Effector memory CD4-positive, alpha-beta T cell (primary cell): ENCODE measurements around the gene SLC6A11.
A peak's percentile ranks its signal among the peaks of the same experiment; 100 is the strongest.

Experiments used
- DNase-seq, 3 donors: peaks; one replicate each; pipeline ENCODE4 v3.0.0-alpha.2; 2020
- H3K27ac ChIP-seq: 2 replicates; pipeline ENCODE4 v1.7.0; 2013; ENCODE audit warnings: mild to moderate bottlenecking, low read length, moderate library complexity; ENCODE audit not compliant: insufficient read depth, poor library complexity, severe bottlenecking
- H3K27me3 ChIP-seq: replicated peaks from 2 replicates; pipeline ENCODE4 v1.7.0; 2013; ENCODE audit warnings: mild to moderate bottlenecking, low read length; ENCODE audit not compliant: insufficient read depth, control insufficient read depth, poor library complexity, severe bottlenecking
- H3K36me3 ChIP-seq: 2 replicates; pipeline ENCODE4 v1.7.0; 2013; ENCODE audit warnings: mild to moderate bottlenecking, low read length, moderate library complexity; ENCODE audit not compliant: control insufficient read depth, insufficient read depth
- H3K4me1 ChIP-seq: 2 replicates; pipeline ENCODE4 v1.7.0; 2013; ENCODE audit warnings: low read length, mild to moderate bottlenecking; ENCODE audit not compliant: control insufficient read depth, insufficient read depth, poor library complexity, severe bottlenecking
- H3K4me3 ChIP-seq: 2 replicates; pipeline ENCODE4 v1.7.0; 2013; ENCODE audit warnings: low read length, low read depth, mild to moderate bottlenecking; ENCODE audit not compliant: insufficient read depth, poor library complexity, severe bottlenecking
- H3K9me3 ChIP-seq: 2 replicates; pipeline ENCODE4 v1.7.0; 2013; ENCODE audit warnings: mild to moderate bottlenecking, low read length, moderate library complexity; ENCODE audit not compliant: control insufficient read depth

Gene SLC6A11

DNA sequence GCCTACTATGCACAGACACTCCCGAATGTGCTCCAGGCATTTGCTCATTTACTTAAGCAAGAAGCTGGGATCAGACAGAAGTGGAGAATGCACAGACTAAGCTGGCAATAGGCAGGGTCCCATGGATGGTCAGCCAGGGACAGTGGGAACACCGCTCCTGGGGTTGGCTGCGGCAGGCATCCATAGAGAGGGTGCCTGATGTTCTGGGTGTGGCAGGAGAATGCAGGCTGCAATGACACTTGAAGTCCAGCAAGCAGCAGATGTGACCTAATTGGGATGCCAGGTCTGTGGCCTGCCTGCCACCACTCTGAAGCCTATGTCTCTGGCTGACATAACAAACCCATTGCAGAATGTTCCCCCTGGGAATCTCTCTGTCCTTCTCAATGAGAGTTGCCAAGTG, 40.2 kb upstream of the SLC6A11 start:
- DNase-seq: no peak
- Histone ChIP-seq H3K9me3 (no peaks in the 10 kb centered on the region), H3K4me1 (no peaks in the 10 kb centered on the region), H3K36me3 (no peaks in the 10 kb centered on the region), H3K4me3 (no peak overlapping the region), H3K27ac (no peak overlapping the region), H3K27me3 (no peaks in the 10 kb centered on the region)

DNA sequence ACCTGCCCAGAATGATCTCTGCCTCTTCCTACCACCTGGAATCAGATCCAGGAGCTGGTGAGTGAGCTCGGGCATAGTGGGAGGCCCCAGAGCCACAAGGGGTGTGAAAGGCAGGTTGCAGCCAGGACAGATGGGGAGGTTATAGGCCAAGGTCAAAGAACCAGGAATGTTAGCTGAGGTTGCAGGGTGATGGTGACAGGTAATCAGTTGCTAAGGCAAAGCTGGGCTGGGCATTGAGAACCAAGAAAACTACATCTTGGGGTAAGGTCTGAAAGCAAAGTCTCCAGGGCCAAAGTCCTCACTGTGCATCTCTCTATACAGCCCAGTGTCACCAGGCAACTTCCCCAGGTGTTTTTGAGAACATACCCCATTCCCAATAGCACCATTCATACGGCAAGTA, 38.4 kb upstream of the SLC6A11 start:
- Histone ChIP-seq H3K4me1 (no peaks in the 10 kb centered on the region), H3K27me3 (no peaks in the 10 kb centered on the region), H3K36me3 (no peaks in the 10 kb centered on the region), H3K9me3 (no peaks in the 10 kb centered on the region), H3K27ac (no peak overlapping the region), H3K4me3 (no peak overlapping the region)
- no peak for DNase-seq

DNA sequence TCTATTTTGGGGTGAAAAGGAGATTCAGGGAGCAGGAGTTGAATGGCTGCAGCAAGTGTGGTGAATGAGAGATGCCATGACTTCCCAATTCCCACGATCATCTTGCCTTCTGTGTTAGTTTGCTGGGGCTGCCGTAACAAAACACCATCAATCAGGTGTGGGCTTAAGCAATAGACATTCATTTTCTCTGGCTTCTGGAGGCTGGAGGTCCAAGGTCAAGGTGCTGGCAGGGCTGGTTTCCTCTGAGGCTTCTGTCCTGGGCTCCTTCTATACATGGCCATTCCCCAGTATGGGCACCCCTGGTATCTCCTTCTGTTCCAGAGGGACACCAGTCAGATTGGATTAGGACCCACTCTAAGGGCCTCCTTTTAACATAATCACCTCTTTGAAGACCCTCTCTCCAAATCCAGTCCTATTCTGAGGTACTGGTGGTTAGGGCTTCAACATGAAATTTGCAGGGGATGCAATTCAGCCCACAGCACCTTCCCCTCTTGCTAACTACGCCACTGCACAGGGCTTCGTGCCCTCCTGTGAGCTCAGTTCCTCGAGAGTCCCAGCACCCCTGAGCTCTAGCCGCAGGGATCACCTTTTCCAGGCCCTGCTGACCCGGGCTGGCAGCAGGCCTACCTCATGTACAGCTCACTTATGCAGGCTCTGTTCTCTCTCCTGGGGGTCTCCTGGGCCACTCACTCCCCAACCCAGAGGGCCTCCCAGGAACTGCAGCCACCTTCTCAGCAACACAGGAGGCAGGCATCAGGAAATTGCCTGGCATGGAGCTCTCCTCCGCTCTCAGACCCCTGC, 37.3 kb upstream of the SLC6A11 start:
- H3K27ac ChIP-seq: no peak overlapping the region
- H3K36me3 ChIP-seq: no peaks in the 10 kb centered on the region
- no peaks in the 10 kb centered on the region for H3K4me1 ChIP-seq
- no peaks in the 10 kb centered on the region for H3K9me3 ChIP-seq
- no peak overlapping the region for H3K4me3 ChIP-seq
- no peaks in the 10 kb centered on the region for H3K27me3 ChIP-seq
- DNase-seq: no peak

DNA sequence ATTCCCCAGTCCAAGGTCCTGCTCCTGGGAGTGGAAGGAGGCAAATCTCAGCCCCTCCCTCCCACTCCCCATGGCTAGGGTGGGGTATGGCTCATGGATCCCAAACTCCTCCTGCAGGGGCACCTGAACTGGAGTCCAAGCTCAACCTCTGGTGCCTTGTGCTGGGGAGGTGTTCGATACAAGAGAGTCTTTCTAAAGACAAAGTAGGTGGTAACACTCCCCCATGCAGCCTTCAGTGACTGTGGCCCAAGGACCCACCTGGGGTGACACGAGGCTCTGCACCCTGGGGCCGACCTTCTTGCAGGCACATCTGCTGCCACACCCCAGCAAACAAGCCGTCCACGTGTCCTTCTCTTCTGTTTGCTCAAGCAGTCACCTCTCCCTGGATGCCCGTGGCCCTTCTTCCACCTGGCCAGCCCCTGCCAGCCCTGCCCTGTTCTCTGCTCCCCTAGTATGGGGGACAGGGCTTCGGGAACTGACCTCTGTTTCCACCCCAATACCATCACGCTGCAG, 36.7 kb upstream of the SLC6A11 start:
- Histone ChIP-seq H3K27me3 (no peaks in the 10 kb centered on the region), H3K36me3 (no peaks in the 10 kb centered on the region), H3K27ac (no peak overlapping the region), H3K4me3 (no peak overlapping the region), H3K9me3 (no peaks in the 10 kb centered on the region), H3K4me1 (no peaks in the 10 kb centered on the region)
- no peak for DNase-seq

DNA sequence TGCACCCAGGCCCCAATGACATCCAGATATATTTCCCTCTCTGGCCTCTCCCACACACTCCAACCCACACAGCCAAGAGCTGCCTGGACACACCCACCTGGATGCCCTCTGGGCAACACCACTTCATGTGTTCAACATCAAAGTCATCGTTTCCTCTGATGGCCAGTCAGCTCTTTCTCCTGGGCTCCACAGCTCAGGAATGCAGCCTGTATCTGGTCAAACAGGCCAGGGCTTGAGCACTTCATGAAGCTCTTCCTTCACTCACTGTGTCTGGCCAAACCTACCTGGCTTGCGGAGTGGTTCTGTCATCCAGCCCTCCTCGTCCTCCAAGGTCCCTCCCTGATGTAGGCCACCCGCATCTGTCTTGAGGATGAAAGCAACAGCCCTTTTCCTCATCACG, 35.8 kb upstream of the SLC6A11 start:
- H3K36me3 ChIP-seq: no peaks in the 10 kb centered on the region
- no peaks in the 10 kb centered on the region for H3K27me3 ChIP-seq
- no peaks in the 10 kb centered on the region for H3K4me1 ChIP-seq
- H3K9me3 ChIP-seq: no peaks in the 10 kb centered on the region
- H3K27ac ChIP-seq: no peak overlapping the region
- H3K4me3 ChIP-seq: no peak overlapping the region
- DNase-seq: no peak

DNA sequence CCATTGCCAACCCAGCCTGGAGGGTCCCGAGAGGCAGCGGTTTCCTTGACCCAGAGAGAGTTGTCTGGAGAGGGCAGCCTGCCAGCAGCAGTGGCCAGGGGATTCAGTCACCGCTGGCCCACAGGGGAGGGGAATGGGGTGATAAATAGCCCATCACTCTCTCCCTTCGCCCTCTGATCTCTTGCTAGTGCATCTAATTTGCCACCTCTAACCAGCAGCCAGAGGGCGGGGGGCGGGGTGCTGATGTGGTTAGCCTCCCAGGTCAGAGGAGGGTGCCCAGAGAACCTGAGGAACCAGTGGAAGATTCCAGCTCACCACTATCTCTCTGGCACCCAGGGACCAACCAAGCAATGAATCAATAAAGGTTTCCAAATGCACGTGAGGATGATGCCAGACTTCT, 35.1 kb upstream of the SLC6A11 start:
- Histone ChIP-seq H3K27me3 (no peaks in the 10 kb centered on the region), H3K9me3 (no peaks in the 10 kb centered on the region), H3K4me1 (no peaks in the 10 kb centered on the region), H3K36me3 (no peaks in the 10 kb centered on the region), H3K4me3 (no peak overlapping the region), H3K27ac (no peak overlapping the region)
- DNase-seq: no peak

DNA sequence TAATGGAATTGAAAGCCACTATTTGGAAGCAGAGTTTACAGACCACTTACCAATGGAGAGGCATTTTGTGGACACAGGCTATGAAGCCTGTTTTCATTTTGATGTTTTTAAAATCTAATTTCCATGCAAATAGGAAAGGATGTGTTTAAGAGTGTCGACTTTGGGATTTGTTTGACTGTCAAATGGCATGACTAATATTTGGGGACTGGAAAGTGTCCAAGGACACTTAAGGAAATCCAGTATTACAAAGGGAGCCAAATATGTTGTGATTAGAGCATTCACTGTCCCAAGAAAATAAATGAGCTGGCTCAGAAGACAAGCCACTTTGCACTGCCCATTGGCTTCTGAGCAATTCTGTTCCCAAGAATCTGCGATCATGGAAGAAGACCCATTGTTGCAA, 34.0 kb upstream of the SLC6A11 start:
- Histone ChIP-seq H3K9me3 (no peaks in the 10 kb centered on the region), H3K4me3 (no peak overlapping the region), H3K4me1 (no peaks in the 10 kb centered on the region), H3K27ac (no peak overlapping the region), H3K36me3 (no peaks in the 10 kb centered on the region), H3K27me3 (no peaks in the 10 kb centered on the region)
- DNase-seq: no peak

DNA sequence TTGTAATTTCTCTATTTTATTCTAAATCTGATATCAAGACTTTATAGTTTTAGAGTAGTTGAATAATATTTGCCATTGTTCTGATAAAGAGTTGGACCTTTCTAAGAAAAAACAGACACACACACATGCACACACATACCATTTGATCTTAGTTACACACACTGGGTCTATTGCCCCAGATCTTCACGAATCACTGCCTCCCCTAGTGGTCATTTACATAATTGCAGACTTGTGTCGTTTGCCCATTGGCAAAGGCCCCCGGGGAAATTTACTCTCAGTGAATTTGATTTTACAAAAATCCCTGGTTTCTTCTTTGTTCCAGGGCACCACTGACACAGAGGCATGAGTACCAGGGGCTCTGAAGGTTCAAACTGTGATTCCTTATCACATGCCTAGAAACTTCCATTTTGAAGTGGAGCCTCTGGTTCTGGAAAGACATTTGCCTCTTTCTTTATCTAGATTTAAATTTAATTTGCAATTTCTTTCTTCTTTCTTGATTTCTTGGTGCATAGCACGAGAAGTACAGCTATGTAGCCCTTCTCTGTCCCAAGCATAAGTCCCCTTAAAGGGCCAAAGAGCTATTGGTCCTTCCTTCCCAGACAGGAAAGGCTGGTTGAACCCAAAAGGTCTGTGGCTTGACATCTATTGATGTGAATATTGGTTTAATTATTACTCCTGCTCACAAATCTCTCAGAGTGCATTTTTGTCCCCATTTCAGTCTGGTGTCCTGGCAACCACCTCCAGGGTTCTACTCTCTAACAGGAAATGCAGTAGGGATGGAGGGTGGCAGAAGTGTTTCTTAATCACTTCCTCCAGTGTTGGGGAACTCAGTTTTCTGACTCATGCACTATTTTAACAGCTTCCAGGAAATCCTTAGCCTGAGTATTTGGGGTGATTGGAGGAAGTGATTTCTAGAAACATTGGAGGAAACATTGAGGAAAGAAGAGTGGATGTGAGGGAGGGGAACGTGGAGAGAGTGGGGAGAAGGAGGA, 32.4 kb upstream of the SLC6A11 start:
- DNase-seq: peak in 1 of 3 donors; percentile 8

DNA sequence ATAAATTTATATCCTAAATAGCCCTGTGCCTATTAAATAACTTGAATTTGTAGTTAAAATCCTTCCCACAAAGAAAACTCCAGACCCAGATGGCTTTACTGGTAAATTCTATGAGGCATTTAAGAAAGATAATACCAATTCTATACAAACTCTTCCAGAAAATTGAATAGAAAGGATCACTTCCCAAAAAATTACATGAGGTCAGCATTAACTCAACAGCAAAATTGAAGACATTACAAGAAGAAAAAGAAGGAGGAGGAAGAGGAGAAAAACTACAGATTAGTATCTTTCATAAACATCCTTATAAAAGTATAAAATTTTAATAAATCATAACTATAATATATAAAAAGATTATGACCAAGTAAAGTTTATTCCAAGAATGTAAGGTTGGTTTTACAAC, 29.4 kb upstream of the SLC6A11 start:
- Histone ChIP-seq H3K9me3 (no peaks in the 10 kb centered on the region), H3K4me3 (no peak overlapping the region)
- no peak for DNase-seq

More for the DNA sequence above, 32.4 kb upstream of the SLC6A11 start:
- no peaks in the 10 kb centered on the region for H3K36me3 ChIP-seq
- H3K4me1 ChIP-seq: no peaks in the 10 kb centered on the region
- H3K27me3 ChIP-seq: no peaks in the 10 kb centered on the region
- H3K27ac ChIP-seq: no peak overlapping the region
- H3K9me3 ChIP-seq: no peaks in the 10 kb centered on the region
- no peak overlapping the region for H3K4me3 ChIP-seq

DNA sequence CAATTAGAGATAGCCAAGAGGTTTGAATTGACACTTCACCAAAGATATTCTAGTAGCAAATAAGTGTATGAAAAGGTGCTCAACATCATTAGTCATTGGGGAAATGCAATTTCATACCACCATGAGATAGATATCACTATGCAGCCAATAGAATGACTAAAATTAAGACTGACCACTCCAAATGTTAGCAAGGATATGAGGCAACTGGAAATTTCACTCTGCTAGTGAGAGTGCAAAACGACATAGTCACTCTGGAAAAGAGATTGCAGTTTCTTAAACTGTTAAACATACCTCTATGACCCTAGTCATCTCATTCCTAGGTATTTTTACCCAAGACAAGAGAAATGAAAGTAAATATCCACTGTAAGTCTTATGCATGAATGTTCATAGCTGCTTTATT, 27.6 kb upstream of the SLC6A11 start:
- H3K27me3 ChIP-seq: no peaks in the 10 kb centered on the region
- DNase-seq: no peak
- no peak overlapping the region for H3K27ac ChIP-seq
- no peaks in the 10 kb centered on the region for H3K9me3 ChIP-seq
- H3K36me3 ChIP-seq: no peaks in the 10 kb centered on the region
- no peaks in the 10 kb centered on the region for H3K4me1 ChIP-seq
- H3K4me3 ChIP-seq: no peak overlapping the region

More for the DNA sequence above, 29.4 kb upstream of the SLC6A11 start:
- Histone ChIP-seq H3K4me1 (no peaks in the 10 kb centered on the region), H3K27ac (no peak overlapping the region), H3K27me3 (no peaks in the 10 kb centered on the region), H3K36me3 (no peaks in the 10 kb centered on the region)
